A549 treated with GW870086 at 1 μM for 4 hours (cell line): Measurements from ENCODE around the gene GAGE12G. TPM values are rescaled to one million over a fixed set of nuclear protein-coding genes. Genes with fewer than 3 reads are reported as not detected.

Experiments
- total RNA-seq: library from RNA; stranded (reverse); fragments of 200-300 nt; extraction: Qiagen RNA extraction; gene quantifications from 5 replicates; pipeline ENCODE4 v1.2.3, GENCODE V29; 2022; ENCODE audit warnings: low read depth

The GAGE12G gene
- total RNA-seq, result not detected in 5 replicates

GRCh38 chrX:49570100-49570499, at the start of gene GAGE12G:
GAGE12G (plus strand) TSS chrX:49570400; CDS start chrX:49571555, 1,155 bp downstream.

GRCh38 chrX:49531877-49532276, 38.3 kb upstream of the GAGE12G start, which contains the start of gene GAGE12C:
GAGE12C (plus strand) TSS chrX:49532177; CDS start chrX:49533332, 1,155 bp downstream.

GRCh38 chrX:49541433-49541832, 28.8 kb upstream of the GAGE12G start, which contains the start of gene GAGE12D:
GAGE12D (plus strand) TSS chrX:49541733; CDS start chrX:49542888, 1,155 bp downstream.

GRCh38 chrX:49550989-49551388, 19.2 kb upstream of the GAGE12G start, which contains the start of gene GAGE12E:
GAGE12E (plus strand) TSS chrX:49551289; CDS start chrX:49552444, 1,155 bp downstream.

DNA sequence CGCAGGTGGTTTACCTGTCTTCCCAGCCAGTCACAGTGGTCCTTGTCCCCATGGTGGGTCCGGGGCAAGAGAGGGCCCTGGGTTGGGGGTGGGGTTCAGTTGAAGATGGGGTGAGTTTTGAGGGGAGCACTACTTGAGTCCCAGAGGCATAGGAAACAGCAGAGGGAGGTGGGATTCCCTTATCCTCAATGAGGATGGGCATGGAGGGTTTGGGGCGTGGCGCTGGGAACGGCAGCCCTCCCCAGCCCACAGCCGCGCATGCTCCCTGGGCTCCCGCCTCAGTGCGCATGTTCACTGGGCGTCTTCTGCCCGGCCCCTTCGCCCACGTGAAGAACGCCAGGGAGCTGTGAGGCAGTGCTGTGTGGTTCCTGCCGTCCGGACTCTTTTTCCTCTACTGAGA, 9.7 kb upstream of the GAGE12G start, which contains the start of gene GAGE12F:
Gene GAGE12F (plus strand): TSS at position 301 of the 400 bp plus-strand sequence. CDS start 1,155 bp downstream, outside the sequence.

GRCh38 chrX:49579649-49580048, 9.4 kb downstream of the GAGE12G start, which contains the start of gene GAGE12H:
GAGE12H (plus strand) TSS chrX:49579949; CDS start chrX:49581104, 1,155 bp downstream.

GRCh38 chrX:49589196-49589595, 19.0 kb downstream of the GAGE12G start, which contains the start of gene GAGE2A:
GAGE2A (plus strand) TSS chrX:49589496; CDS start chrX:49590651, 1,155 bp downstream.

DNA sequence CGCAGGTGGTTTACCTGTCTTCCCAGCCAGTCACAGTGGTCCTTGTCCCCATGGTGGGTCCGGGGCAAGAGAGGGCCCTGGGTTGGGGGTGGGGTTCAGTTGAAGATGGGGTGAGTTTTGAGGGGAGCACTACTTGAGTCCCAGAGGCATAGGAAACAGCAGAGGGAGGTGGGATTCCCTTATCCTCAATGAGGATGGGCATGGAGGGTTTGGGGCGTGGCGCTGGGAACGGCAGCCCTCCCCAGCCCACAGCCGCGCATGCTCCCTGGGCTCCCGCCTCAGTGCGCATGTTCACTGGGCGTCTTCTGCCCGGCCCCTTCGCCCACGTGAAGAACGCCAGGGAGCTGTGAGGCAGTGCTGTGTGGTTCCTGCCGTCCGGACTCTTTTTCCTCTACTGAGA, 28.5 kb downstream of the GAGE12G start, which contains the start of gene GAGE1:
Gene GAGE1 (plus strand): TSS at position 301 of the 400 bp plus-strand sequence. CDS start 1,155 bp downstream, outside the sequence.

Other genes starting within 250 kb of the GAGE12G start
- gene GAGE12J, start 248.4 kb upstream of the GAGE12G start, total RNA-seq, result not detected in 5 replicates
- not detected in 5 replicates for gene GAGE13, start 238.8 kb upstream of the GAGE12G start, total RNA-seq
- not detected in 5 replicates for gene GAGE12C, start 38.2 kb upstream of the GAGE12G start, total RNA-seq
- not detected in 5 replicates for gene GAGE12D, start 28.7 kb upstream of the GAGE12G start, total RNA-seq
- not detected in 5 replicates for gene GAGE12E, start 19.1 kb upstream of the GAGE12G start, total RNA-seq
- not detected in 5 replicates for gene GAGE12F, start 9.6 kb upstream of the GAGE12G start, total RNA-seq
- not detected in 5 replicates for gene GAGE12H, start 9.5 kb downstream of the GAGE12G start, total RNA-seq
- not detected in 5 replicates for gene GAGE2A, start 19.1 kb downstream of the GAGE12G start, total RNA-seq
- gene GAGE1, start 28.6 kb downstream of the GAGE12G start, total RNA-seq, result not detected in 5 replicates
- gene PAGE1, start 125.6 kb downstream of the GAGE12G start, total RNA-seq, result 0.29 TPM in 1 of 5 replicates, not detected in the others